DOHH2 (cell line): ENCODE results near the gene KIF26B.

Source experiments
- EZH2phosphoT487 ChIP-seq: fragments of 200-600 bp; sonication (generic); IDR thresholded peaks from 2 replicates; pipeline ENCODE4 v1.6.1; 2017; ENCODE audit warnings: borderline replicate concordance, mild to moderate bottlenecking, antibody characterized with exemption, low read length, moderate library complexity, mixed read lengths
- TF ChIP-seq, protein P1 (sequence below): fragments of 200-600 bp; sonication (generic); IDR thresholded peaks from one replicate; pipeline ENCODE4 v1.5.1; 2014; ENCODE audit warnings: antibody characterized with exemption, mild to moderate bottlenecking, low read depth, low read length; ENCODE audit not compliant: poor library complexity, severe bottlenecking

DNA sequence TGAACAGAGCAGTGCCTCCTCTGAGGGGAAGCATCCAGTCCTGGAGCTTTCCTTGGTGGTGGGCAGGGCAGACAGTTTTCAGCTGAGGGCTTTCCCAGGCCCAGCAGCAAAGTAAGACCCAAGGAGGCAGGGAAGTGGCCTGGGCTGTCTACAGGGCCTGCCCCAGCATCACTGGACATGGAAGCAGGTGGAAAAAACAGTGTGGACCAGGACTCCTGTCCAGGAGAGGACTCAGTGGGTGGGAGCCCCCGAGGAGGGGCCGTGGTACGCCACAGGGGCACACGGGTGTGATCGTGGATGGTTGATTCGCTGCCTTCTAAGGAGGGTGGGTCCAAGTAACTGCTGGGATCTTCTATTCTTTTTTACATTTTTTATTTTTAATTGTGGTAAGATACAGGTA lies 387.6 kb downstream of the KIF26B start:
- TF ChIP-seq, protein P1, sequence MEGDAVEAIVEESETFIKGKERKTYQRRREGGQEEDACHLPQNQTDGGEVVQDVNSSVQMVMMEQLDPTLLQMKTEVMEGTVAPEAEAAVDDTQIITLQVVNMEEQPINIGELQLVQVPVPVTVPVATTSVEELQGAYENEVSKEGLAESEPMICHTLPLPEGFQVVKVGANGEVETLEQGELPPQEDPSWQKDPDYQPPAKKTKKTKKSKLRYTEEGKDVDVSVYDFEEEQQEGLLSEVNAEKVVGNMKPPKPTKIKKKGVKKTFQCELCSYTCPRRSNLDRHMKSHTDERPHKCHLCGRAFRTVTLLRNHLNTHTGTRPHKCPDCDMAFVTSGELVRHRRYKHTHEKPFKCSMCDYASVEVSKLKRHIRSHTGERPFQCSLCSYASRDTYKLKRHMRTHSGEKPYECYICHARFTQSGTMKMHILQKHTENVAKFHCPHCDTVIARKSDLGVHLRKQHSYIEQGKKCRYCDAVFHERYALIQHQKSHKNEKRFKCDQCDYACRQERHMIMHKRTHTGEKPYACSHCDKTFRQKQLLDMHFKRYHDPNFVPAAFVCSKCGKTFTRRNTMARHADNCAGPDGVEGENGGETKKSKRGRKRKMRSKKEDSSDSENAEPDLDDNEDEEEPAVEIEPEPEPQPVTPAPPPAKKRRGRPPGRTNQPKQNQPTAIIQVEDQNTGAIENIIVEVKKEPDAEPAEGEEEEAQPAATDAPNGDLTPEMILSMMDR, result no peak
- no peak for TF ChIP-seq EZH2phosphoT487
